Esophagus muscularis mucosa (tissue), 4 donors: Measurements from ENCODE around the gene MEX3A. TPM values are rescaled to one million over a fixed set of nuclear protein-coding genes. Genes with fewer than 3 reads are reported as not detected.

Experiments
- DNase-seq: peaks from one replicate; pipeline ENCODE4 v3.0.0-alpha.2; 2017; ENCODE audit errors: extremely low spot score
- H3K27ac ChIP-seq, 4 donors: fragments of 200-600 bp; sonication (generic); replicated peaks in 1 of 4; 1 replicate in 3 of 4; 2 replicates in 1 of 4; pipeline ENCODE4 v1.5.1; 2016 to 2019; ENCODE audit warnings: mild to moderate bottlenecking in 1 of 4
- H3K27me3 ChIP-seq, 4 donors: fragments of 200-600 bp; sonication (generic); one replicate each; pipeline versions ENCODE4 v1.5.1 to v1.6.0; 2016 to 2019
- H3K36me3 ChIP-seq, 4 donors: fragments of 200-600 bp; sonication (generic); one replicate each; pipeline ENCODE4 v1.5.1; 2016 to 2019
- H3K4me1 ChIP-seq, 4 donors: fragments of 200-600 bp; sonication (generic); one replicate each; pipeline ENCODE4 v1.5.1; 2016 to 2019
- H3K4me3 ChIP-seq, 4 donors: fragments of 200-600 bp; sonication (generic); 1 replicate in 2 of 4; 2 replicates in 2 of 4; pipeline ENCODE4 v1.5.1; 2016 to 2019; ENCODE audit warnings: mild to moderate bottlenecking in 4 of 4, moderate library complexity in 1 of 4
- H3K9me3 ChIP-seq, 4 donors: fragments of 200-600 bp; sonication (generic); 1 replicate in 3 of 4; 2 replicates in 1 of 4; pipeline ENCODE4 v1.5.1; 2016 to 2019
- EP300 ChIP-seq: sonication (generic); formaldehyde crosslinking; IDR thresholded peaks from one replicate; pipeline ENCODE4 v1.6.1; 2017; ENCODE audit warnings: antibody characterized with exemption
- POLR2A ChIP-seq: fragments of 450-650 bp; IDR thresholded peaks from one replicate; pipeline ENCODE4 v1.6.1; 2017; ENCODE audit warnings: antibody characterized with exemption, moderate library complexity, mild to moderate bottlenecking, low read depth
- POLR2AphosphoS5 ChIP-seq, 2 donors: sonication (generic); formaldehyde crosslinking; IDR thresholded peaks; one replicate each; pipeline ENCODE4 v1.6.1; 2017; ENCODE audit warnings: antibody characterized with exemption in 2 of 2
- WGBS: methylation state at CpG from one replicate; pipeline ENCODE4 v1.1.5; 2018; 5-methylcytosine and 5-hydroxymethylcytosine counted together
- intact Hi-C: fragments of 100-400 bp; cut with DNase I; formaldehyde crosslinking; loops from one replicate; pipeline ENCODE4 v1.15.1; 2023
- total RNA-seq, 4 donors: library from RNA; depleted of rRNA; stranded (reverse); fragments of >200 nt; gene quantifications; one replicate each; pipeline versions ENCODE4 v1.1.0 to v1.2.1, GENCODE V29; 2016
- TF ChIP-seq, protein P1 (sequence below), 3 experiments: fragments of 200-600 bp in 2 of 3; fragments of 450-650 bp in 1 of 3; sonication (generic) in 2 of 3; IDR thresholded peaks; one replicate each; pipeline ENCODE4 v1.5.1; 2017 to 2019; ENCODE audit warnings: antibody characterized with exemption in 3 of 3, mild to moderate bottlenecking in 2 of 3, moderate library complexity in 1 of 3

The MEX3A gene
- total RNA-seq: 1 to 10 TPM in 1 of 4 donors, under 1 TPM in 3; under 0.01 to 1.6 (median 0.66) TPM

DNA sequence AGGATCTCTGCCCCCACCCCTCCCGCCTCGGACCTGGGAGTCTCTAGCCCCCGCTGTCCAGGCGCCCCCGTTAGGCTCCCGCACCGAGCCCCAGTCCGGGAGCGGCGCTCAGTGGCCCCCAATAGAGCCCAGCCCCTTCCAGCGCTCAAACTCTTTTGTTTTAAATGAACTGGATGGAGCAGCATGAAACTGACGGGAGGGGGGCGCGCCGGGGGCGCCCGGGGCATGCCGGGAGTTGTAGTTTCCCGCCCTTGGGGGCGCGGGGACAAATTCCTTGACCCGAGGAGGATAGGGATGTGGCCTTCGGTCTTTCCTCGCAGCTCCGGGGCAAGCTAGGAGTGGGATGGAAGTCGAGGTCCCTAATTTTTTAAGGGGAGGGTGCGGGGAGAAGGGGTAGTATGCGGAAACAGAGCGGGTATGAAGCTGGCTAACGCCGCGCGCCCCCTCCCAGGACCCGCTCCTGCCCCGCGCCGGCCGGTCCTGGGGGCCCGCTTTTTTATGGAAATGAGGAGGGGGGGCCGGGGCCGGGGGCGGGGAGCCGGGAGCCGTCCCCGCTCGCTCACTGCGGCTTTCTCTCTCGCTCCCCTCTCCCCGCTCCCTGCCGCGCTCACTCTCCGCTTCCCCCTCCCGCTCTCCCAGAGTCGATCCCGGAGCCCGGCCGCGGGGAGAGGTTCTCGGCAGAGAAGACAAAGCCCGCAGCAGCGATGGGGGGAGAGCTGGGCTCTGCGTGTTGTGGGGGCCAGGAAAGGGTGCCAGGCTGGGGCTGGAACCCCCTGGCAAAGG is at the start of gene MEX3A:
Gene MEX3A (minus strand): TSS at position 157 of the 783 bp plus-strand sequence. CDS start 467 bp downstream, outside the sequence.
- H3K4me1 ChIP-seq: peaks cover 28 to 50% (median 36%) of the 10 kb centered on the region in 4 donors
- H3K27ac ChIP-seq: peak within 1 kb of the TSS; percentile 67 to 77 (median 70)
- H3K4me3 ChIP-seq: peak within 1 kb of the TSS; percentile 81 to 88 (median 86)
- WGBS: 1% methylated on average over 29 of the region's 62 CpGs
- TF ChIP-seq, protein P1, sequence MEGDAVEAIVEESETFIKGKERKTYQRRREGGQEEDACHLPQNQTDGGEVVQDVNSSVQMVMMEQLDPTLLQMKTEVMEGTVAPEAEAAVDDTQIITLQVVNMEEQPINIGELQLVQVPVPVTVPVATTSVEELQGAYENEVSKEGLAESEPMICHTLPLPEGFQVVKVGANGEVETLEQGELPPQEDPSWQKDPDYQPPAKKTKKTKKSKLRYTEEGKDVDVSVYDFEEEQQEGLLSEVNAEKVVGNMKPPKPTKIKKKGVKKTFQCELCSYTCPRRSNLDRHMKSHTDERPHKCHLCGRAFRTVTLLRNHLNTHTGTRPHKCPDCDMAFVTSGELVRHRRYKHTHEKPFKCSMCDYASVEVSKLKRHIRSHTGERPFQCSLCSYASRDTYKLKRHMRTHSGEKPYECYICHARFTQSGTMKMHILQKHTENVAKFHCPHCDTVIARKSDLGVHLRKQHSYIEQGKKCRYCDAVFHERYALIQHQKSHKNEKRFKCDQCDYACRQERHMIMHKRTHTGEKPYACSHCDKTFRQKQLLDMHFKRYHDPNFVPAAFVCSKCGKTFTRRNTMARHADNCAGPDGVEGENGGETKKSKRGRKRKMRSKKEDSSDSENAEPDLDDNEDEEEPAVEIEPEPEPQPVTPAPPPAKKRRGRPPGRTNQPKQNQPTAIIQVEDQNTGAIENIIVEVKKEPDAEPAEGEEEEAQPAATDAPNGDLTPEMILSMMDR (IDR thresholded peaks at IDR 0.05): peak in 1 of 3 experiments; percentile 18
- TF ChIP-seq POLR2A (no peak), EP300 (no peak), POLR2AphosphoS5 (IDR thresholded peaks at IDR 0.05) (peak; percentile 37 to 51)
- no peaks in the 10 kb centered on the region for H3K9me3 ChIP-seq
- intact Hi-C loops: no loop called here
- no peak for DNase-seq
- no peaks in the 10 kb centered on the region for H3K36me3 ChIP-seq
- no peaks in the 10 kb centered on the region for H3K27me3 ChIP-seq

DNA sequence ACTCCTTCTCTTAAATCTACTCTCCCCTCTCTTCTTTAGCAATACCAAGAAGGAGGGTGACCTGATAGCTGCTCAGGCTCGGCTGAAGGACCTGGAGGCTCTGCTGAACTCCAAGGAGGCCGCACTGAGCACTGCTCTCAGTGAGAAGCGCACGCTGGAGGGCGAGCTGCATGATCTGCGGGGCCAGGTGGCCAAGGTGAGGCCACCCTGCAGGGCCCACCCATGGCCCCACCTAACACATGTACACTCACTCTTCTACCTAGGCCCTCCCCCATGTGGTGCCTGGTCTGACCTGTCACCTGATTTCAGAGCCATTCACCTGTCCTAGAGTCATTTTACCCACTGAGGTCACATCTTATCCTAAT is 48.3 kb upstream of the MEX3A start:
- TF ChIP-seq EP300 (no peak), POLR2AphosphoS5 (IDR thresholded peaks at IDR 0.05) (no peak), POLR2A (no peak)
- TF ChIP-seq, protein P1 (IDR thresholded peaks at IDR 0.05): peak in 1 of 3 experiments; percentile 26
- intact Hi-C loops: loop anchor here (1.0 kb wide), 1 partner anchor 34 kb away; no protein-coding TSS in a partner anchor
- Histone ChIP-seq H3K27me3 (no peaks in the 10 kb centered on the region), H3K36me3 (peaks cover 52 to 53% (median 52%) of the 10 kb centered on the region in 4 donors), H3K27ac (peak overlapping the region; percentile 92 to 100 (median 96)), H3K4me1 (peaks cover 61 to 99% (median 64%) of the 10 kb centered on the region in 4 donors), H3K9me3 (no peaks in the 10 kb centered on the region), H3K4me3 (peak overlapping the region in 2 of 4 donors; percentile 32 to 33)
- no peak for DNase-seq
- 63% methylated on average over 6 of the region's 6 CpGs for WGBS

DNA sequence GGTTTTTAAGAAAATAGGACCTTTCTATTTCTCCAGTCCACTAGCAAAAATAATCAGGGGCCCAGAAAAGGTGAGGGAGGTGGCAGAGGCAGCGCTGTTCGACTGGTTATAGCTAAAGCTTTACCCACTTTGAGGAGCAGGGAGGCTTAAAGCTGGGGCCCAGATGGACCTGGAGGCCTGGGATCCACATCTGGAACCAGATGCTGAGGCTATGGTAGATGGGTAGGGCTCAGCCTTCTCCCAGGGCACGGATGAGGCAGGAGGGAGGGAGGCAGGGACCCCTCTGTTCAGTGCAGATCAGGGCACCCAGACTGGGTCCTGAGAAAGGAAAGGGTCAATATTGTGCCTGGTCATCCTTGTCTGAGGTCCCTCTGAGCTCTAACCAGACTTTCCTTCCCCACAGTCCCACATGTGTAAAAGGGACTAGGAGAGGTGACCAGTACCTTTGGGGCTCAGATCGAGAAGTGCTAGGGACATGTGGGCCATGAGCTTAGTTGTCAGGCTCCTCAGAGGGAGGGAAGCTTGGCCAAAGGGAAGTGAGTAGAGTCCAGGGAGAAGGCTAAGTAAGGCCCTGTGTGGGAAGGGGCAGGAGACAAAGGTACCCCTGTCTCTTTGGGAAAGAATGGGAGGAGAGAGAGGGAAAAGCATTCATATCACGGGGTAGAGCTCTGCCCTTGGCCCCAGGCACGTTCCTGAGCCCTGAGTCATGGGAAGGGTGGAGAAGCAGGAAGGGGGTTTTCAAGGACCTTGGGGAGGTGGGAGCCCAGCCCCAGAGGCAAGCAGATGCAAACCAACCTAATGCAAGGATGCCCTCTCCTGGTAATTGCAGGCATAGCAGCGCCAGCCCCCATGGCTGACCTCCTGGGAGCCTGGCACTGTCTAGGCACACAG is 47.7 kb upstream of the MEX3A start:
- Histone ChIP-seq H3K4me3 (peak overlapping the region; percentile 23 to 69 (median 32)), H3K27me3 (no peaks in the 10 kb centered on the region), H3K9me3 (no peaks in the 10 kb centered on the region), H3K4me1 (peaks cover 65 to 100% (median 70%) of the 10 kb centered on the region in 4 donors), H3K27ac (peak overlapping the region; percentile 92 to 100 (median 96)), H3K36me3 (peaks cover 46% of the 10 kb centered on the region in 4 donors)
- peak in 1 of 2 donors; percentile 84 for TF ChIP-seq POLR2AphosphoS5 (IDR thresholded peaks at IDR 0.05)
- TF ChIP-seq, protein P1 (IDR thresholded peaks at IDR 0.05): peak; percentile 99
- TF ChIP-seq EP300: no peak
- intact Hi-C loops: loop anchor here (1.0 kb wide), 1 partner anchor 34 kb away; no protein-coding TSS in a partner anchor
- WGBS: 20% methylated on average over 7 of the region's 7 CpGs
- DNase-seq: no peak

- intact Hi-C loops: no loop called here
- peaks cover 36% of the 10 kb centered on the region in 4 donors for H3K36me3 ChIP-seq
- H3K27ac ChIP-seq: peak overlapping the region; percentile 92 to 100 (median 96)
- H3K9me3 ChIP-seq: no peaks in the 10 kb centered on the region
- H3K27me3 ChIP-seq: no peaks in the 10 kb centered on the region
- DNase-seq: no peak
- WGBS: 11% methylated on average over 8 of the region's 8 CpGs
- peak overlapping the region; percentile 23 to 69 (median 37) for H3K4me3 ChIP-seq
- TF ChIP-seq, protein P1 (IDR thresholded peaks at IDR 0.05): no peak
- TF ChIP-seq POLR2A (no peak), EP300 (no peak), POLR2AphosphoS5 (IDR thresholded peaks at IDR 0.05) (peak in 1 of 2 donors; percentile 86)
- H3K4me1 ChIP-seq: peaks cover 72 to 100% (median 80%) of the 10 kb centered on the region in 4 donors
Measured at GRCh38 chr1:156128654-156129597, 46.7 kb upstream of the MEX3A start.
